Fibroblast of lung (primary cell): Measurements from ENCODE around the gene GSG1L.

Experiments used
- CTCF ChIP-seq, 2 donors: IDR thresholded peaks in 1 of 2; conservative IDR thresholded peaks in 1 of 2; 1 replicate in 1 of 2; 2 replicates in 1 of 2; pipeline ENCODE4 v1.5.1; 2011 to 2012; ENCODE audit warnings: low read length in 2 of 2, control low read depth in 1 of 2, inconsistent platforms in 1 of 2, low read depth in 1 of 2, mild to moderate bottlenecking in 1 of 2
- EZH2 ChIP-seq: IDR thresholded peaks from 2 replicates; pipeline ENCODE4 v1.5.1; 2012; ENCODE audit warnings: low read length, control low read depth, mild to moderate bottlenecking; ENCODE audit errors: missing control alignments

GRCh38 chr16:27928542-27928941 is 135.0 kb downstream of the GSG1L start:
- TF ChIP-seq CTCF (conservative IDR thresholded peaks at IDR 0.05 in 1 of 2, IDR thresholded peaks at IDR 0.05 in 1 of 2; ENCODE audit: low read depth in 1 of 2, low read length in 2 of 2): no peak
- no peak for TF ChIP-seq EZH2
